GM10847 (cell line): ENCODE measurements around the gene HSD11B2.

Source experiments
- POLR2A ChIP-seq: IDR thresholded peaks from 2 replicates; pipeline ENCODE4 v1.6.1; 2011; ENCODE audit not compliant: insufficient read length; ENCODE audit errors: extremely low read depth

HSD11B2 gene

GRCh38 chr16:67430977-67431774 is at the start of gene HSD11B2:
TSS of gene HSD11B2 (plus strand) at chr16:67431121. CDS start at chr16:67431249, 128 bp downstream.
- no peak for TF ChIP-seq POLR2A

- no peak for TF ChIP-seq POLR2A
These were observed 47.6 kb upstream of the HSD11B2 start for GRCh38 chr16:67383284-67383683.

- no peak for TF ChIP-seq POLR2A
These were observed 46.0 kb upstream of the HSD11B2 start for GRCh38 chr16:67384778-67385510.

GRCh38 chr16:67386861-67387455 is 44.0 kb upstream of the HSD11B2 start:
- no peak for TF ChIP-seq POLR2A

GRCh38 chr16:67387479-67388079 is 43.3 kb upstream of the HSD11B2 start:
- no peak for TF ChIP-seq POLR2A

GRCh38 chr16:67388191-67388590 is 42.7 kb upstream of the HSD11B2 start:
- TF ChIP-seq POLR2A = no peak

GRCh38 chr16:67388591-67388990 is 42.3 kb upstream of the HSD11B2 start:
- TF ChIP-seq POLR2A = no peak

GRCh38 chr16:67389911-67390815 is 40.8 kb upstream of the HSD11B2 start:
- no peak for TF ChIP-seq POLR2A

- no peak for TF ChIP-seq POLR2A
These were observed 40.0 kb upstream of the HSD11B2 start for GRCh38 chr16:67390816-67391423.

GRCh38 chr16:67391424-67392300 is 39.3 kb upstream of the HSD11B2 start:
- TF ChIP-seq POLR2A = no peak

- TF ChIP-seq POLR2A = no peak
These were observed 38.4 kb upstream of the HSD11B2 start for GRCh38 chr16:67392301-67393059.

- TF ChIP-seq POLR2A = no peak
These were observed 37.7 kb upstream of the HSD11B2 start, which contains the start of gene TPPP3 for GRCh38 chr16:67393111-67393787. TSS of gene TPPP3 (minus strand) at chr16:67393498. CDS start at chr16:67391111, 2,387 bp downstream.
